Neural cell (in vitro differentiated cells): ENCODE measurements around the gene TOMM7.

Experiments used
- EZH2 ChIP-seq: fragments of 200-600, 300-800 bp; shearing (Covaris generic), sonication (generic); IDR thresholded peaks from 2 replicates; pipeline ENCODE4 v1.6.1; 2014; ENCODE audit warnings: antibody characterized with exemption, low read length, borderline replicate concordance, mild to moderate bottlenecking; ENCODE audit not compliant: insufficient read depth, poor library complexity, severe bottlenecking
- RAD21 ChIP-seq: fragments of 450-650 bp; conservative IDR thresholded peaks from 2 replicates; pipeline ENCODE4 v1.6.1; 2014; ENCODE audit warnings: antibody characterized with exemption, mild to moderate bottlenecking, moderate library complexity
- TF ChIP-seq, protein P1 (sequence below): fragments of 450-650 bp; IDR thresholded peaks from 2 replicates; pipeline ENCODE4 v1.5.1; 2014; ENCODE audit warnings: antibody characterized with exemption, mild to moderate bottlenecking, moderate library complexity; ENCODE audit not compliant: poor library complexity, severe bottlenecking

- TF ChIP-seq, protein P1, sequence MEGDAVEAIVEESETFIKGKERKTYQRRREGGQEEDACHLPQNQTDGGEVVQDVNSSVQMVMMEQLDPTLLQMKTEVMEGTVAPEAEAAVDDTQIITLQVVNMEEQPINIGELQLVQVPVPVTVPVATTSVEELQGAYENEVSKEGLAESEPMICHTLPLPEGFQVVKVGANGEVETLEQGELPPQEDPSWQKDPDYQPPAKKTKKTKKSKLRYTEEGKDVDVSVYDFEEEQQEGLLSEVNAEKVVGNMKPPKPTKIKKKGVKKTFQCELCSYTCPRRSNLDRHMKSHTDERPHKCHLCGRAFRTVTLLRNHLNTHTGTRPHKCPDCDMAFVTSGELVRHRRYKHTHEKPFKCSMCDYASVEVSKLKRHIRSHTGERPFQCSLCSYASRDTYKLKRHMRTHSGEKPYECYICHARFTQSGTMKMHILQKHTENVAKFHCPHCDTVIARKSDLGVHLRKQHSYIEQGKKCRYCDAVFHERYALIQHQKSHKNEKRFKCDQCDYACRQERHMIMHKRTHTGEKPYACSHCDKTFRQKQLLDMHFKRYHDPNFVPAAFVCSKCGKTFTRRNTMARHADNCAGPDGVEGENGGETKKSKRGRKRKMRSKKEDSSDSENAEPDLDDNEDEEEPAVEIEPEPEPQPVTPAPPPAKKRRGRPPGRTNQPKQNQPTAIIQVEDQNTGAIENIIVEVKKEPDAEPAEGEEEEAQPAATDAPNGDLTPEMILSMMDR = no peak
- TF ChIP-seq RAD21 (no peak), EZH2 (no peak)
Observed at GRCh38 chr7:22808140-22808539, 14.5 kb downstream of the TOMM7 start.
